Osteoblast (primary cell): ENCODE data around the gene MYPOP. TPM values are rescaled to one million over a fixed set of nuclear protein-coding genes. Genes with fewer than 3 reads are reported as not detected.

ENCODE experiments used
- DNase-seq: peaks from one replicate; pipeline ENCODE4 v3.0.0; 2011; ENCODE audit warnings: low spot score, mixed read lengths; ENCODE audit not compliant: insufficient read length; ENCODE audit errors: missing footprints
- H2AFZ ChIP-seq: 2 replicates; pipeline ENCODE4 v1.6.0; 2011; ENCODE audit warnings: mild to moderate bottlenecking, low read length
- H3K27ac ChIP-seq: 2 replicates; pipeline ENCODE4 v1.5.1; 2011; ENCODE audit warnings: mild to moderate bottlenecking, low read depth, low read length, moderate library complexity
- H3K27me3 ChIP-seq: 2 replicates; pipeline ENCODE4 v1.6.0; 2012; ENCODE audit warnings: mild to moderate bottlenecking, control low read depth, inconsistent platforms, low read length, moderate library complexity; ENCODE audit not compliant: insufficient read depth
- H3K36me3 ChIP-seq: 2 replicates; pipeline ENCODE4 v1.5.1; 2011; ENCODE audit warnings: mild to moderate bottlenecking, low read length, control low read depth, moderate library complexity; ENCODE audit not compliant: insufficient read depth
- H3K4me1 ChIP-seq: 2 replicates; pipeline ENCODE4 v1.5.1; 2011; ENCODE audit warnings: mild to moderate bottlenecking, low read length, control low read depth, moderate library complexity; ENCODE audit not compliant: insufficient read depth
- H3K4me2 ChIP-seq: 2 replicates; pipeline ENCODE4 v1.6.0; 2011; ENCODE audit warnings: mild to moderate bottlenecking, low read length; ENCODE audit not compliant: insufficient read depth
- H3K4me3 ChIP-seq: fragments of 200-600 bp; sonication (generic); 3 replicates; pipeline ENCODE4 v1.5.1; 2012; ENCODE audit warnings: mild to moderate bottlenecking, low read length, inconsistent platforms; ENCODE audit not compliant: insufficient read depth
- H3K79me2 ChIP-seq: 2 replicates; pipeline ENCODE4 v1.6.0; 2012; ENCODE audit warnings: mild to moderate bottlenecking, low read length, control low read depth, inconsistent platforms; ENCODE audit not compliant: insufficient read depth
- H3K9me3 ChIP-seq: 2 replicates; pipeline ENCODE4 v1.5.1; 2011; ENCODE audit warnings: low read depth, low read length, control low read depth
- H4K20me1 ChIP-seq: 2 replicates; pipeline ENCODE4 v1.6.0; 2012; ENCODE audit warnings: mild to moderate bottlenecking, low read length, control low read depth; ENCODE audit not compliant: insufficient read depth
- total RNA-seq: library from RNA; depleted of rRNA; stranded (reverse); fragments of >200 nt; gene quantifications from 2 replicates; pipeline ENCODE4 v1.2.3, GENCODE V29; 2012
- TF ChIP-seq, protein P1 (sequence below): IDR thresholded peaks from 2 replicates; pipeline ENCODE4 v1.5.1; 2011; ENCODE audit warnings: mild to moderate bottlenecking, low read depth, low read length, moderate library complexity; ENCODE audit errors: extremely low read depth

The MYPOP gene
- total RNA-seq, 1 donor = 3.3 TPM

DNA sequence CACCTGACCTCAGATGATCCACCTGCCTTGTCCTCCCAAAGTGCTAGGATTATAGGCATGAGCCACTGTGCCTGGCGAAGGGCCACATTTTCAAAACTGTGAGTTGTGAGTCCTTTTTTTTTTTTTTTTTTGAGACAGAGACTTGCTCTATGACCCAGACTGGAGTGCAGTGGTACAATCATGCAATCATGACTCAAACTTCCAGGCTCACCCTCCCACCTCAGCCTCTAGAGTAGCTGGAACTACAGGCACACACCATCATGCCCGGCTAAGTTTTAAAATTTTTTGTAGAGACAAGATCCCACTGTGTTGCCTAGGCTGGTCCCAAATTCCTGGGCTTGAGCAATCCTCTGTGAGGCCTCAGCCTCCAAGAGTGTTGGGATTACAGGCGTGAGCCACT lies 3.8 kb upstream of the MYPOP start:
- H3K4me3 ChIP-seq = no peak overlapping the region
- TF ChIP-seq, protein P1, sequence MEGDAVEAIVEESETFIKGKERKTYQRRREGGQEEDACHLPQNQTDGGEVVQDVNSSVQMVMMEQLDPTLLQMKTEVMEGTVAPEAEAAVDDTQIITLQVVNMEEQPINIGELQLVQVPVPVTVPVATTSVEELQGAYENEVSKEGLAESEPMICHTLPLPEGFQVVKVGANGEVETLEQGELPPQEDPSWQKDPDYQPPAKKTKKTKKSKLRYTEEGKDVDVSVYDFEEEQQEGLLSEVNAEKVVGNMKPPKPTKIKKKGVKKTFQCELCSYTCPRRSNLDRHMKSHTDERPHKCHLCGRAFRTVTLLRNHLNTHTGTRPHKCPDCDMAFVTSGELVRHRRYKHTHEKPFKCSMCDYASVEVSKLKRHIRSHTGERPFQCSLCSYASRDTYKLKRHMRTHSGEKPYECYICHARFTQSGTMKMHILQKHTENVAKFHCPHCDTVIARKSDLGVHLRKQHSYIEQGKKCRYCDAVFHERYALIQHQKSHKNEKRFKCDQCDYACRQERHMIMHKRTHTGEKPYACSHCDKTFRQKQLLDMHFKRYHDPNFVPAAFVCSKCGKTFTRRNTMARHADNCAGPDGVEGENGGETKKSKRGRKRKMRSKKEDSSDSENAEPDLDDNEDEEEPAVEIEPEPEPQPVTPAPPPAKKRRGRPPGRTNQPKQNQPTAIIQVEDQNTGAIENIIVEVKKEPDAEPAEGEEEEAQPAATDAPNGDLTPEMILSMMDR = no peak
- no peaks in the 10 kb centered on the region for H3K36me3 ChIP-seq
- H3K4me2 ChIP-seq = no peak overlapping the region
- DNase-seq = peak; percentile 15
- H3K27ac ChIP-seq = no peak overlapping the region
- peaks cover 2% of the 10 kb centered on the region for H3K27me3 ChIP-seq
- H3K9me3 ChIP-seq = no peaks in the 10 kb centered on the region
- H3K4me1 ChIP-seq = peaks cover under 1% of the 10 kb centered on the region
- H4K20me1 ChIP-seq = no peaks in the 10 kb centered on the region
- H2AFZ ChIP-seq = peak overlapping the region; percentile 50
- H3K79me2 ChIP-seq = peaks cover 7% of the 10 kb centered on the region

DNA sequence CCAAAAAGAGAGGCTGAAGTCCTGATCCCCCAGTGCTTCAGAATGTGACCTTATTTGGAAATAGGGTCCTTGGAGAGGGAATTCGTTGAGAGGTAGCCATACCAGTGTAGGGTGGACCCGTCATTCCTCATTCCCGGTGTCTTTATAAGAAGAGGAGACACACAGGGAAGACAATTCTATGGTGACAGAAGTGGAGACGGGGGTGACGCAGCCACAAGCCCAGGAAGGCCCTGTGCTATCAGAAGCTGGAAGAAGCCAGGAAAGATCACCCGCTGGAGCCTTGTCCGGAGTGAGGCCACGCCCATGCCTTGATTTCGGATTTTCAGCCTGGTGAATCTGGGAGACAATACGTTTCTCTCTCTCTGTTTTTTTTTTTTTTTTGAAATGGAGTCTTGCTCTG lies 2.6 kb upstream of the MYPOP start:
- TF ChIP-seq, protein P1 = no peak
- Histone ChIP-seq H3K79me2 (peaks cover 10% of the 10 kb centered on the region), H3K4me3 (no peak overlapping the region), H2AFZ (no peak overlapping the region), H3K27ac (no peak overlapping the region), H3K4me1 (peaks cover 5% of the 10 kb centered on the region), H3K27me3 (no peaks in the 10 kb centered on the region), H4K20me1 (peaks cover 9% of the 10 kb centered on the region), H3K36me3 (no peaks in the 10 kb centered on the region), H3K9me3 (no peaks in the 10 kb centered on the region), H3K4me2 (no peak overlapping the region)
- peak; percentile 8 for DNase-seq

DNA sequence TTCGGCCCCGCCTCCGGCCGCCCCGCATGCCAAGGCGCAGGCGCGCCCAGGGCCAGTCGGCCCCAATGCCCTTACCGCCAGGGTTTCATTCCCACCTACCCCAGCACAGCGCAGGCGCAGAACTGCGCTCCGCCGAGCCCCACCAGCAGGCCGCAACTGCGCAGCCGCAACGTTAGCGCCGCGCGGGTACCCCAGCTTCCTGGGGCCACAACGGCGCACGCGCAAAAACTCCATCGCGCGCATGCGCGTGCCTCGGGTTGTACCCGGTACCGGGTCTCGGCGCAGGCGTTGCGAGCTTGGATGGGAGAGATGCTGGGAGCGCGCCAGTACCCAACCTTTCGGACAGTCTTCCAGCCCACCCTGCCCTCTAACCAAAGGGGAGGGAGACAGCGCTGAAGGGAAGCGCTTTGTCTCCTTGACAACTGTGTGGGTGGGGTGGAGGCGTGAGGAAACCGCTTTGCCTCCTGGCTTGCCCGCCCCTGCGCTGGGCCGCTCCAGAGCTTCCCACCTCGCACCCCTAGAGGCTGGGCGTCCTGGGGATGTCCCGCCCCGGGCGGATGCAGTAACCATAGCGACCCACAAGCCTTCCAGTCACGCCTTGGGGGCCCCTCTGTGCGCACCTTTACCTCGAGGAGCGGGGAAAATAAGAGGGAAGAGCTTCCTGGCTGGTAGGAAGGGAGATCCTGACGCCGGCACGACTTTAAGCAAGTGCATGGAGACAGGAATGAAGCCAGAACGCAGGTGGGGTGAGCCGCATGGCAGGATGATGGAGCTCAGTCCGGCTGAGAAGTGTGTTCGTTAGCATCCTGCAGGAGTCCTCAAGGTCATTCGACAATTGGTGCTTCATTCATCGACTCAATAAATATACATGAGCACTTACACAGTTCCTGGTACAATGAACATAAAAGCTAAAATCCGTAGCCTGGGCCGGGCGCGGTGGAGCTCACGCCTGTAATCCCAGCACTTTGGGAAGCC lies 525 bp upstream of the MYPOP start:
- Histone ChIP-seq H3K4me1 (peaks cover 5% of the 10 kb centered on the region), H3K27me3 (no peaks in the 10 kb centered on the region), H2AFZ (peak overlapping the region; percentile 99), H3K4me2 (peak overlapping the region; percentile 95), H3K4me3 (peak overlapping the region; percentile 82), H3K9me3 (no peaks in the 10 kb centered on the region), H3K27ac (no peak overlapping the region), H3K36me3 (peaks cover 9% of the 10 kb centered on the region), H3K79me2 (peaks cover 10% of the 10 kb centered on the region), H4K20me1 (peaks cover 12% of the 10 kb centered on the region)
- peak; percentile 100 for DNase-seq
- TF ChIP-seq, protein P1 = no peak

DNA sequence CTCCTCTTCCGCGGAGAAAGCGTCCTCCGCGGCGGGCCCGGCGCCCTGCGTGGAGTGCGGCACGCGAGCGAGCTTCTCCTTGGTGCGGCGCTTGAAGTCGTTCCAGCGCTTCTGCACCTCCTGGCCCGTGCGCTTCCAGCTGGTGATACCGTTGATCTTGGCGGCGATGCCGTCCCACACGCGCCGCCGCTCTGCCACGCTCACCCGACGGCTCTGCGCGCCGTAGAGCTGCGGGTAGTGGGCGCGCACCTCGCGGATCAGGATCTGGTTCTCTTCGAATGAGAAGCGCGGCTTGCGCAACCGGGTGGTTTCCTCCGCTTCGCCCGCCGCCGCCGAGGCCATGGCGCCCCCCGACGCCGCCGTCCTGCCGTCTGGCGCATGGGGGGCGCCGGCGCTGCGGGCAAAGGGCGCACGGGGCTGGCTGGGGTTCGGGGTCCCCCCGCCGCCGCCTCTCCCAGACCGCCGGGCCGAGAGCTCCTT lies 941 bp downstream of the MYPOP start:
- Histone ChIP-seq H3K27ac (no peak overlapping the region), H3K4me1 (peaks cover 5% of the 10 kb centered on the region), H3K9me3 (no peaks in the 10 kb centered on the region), H2AFZ (peak overlapping the region; percentile 29), H3K4me2 (peak overlapping the region; percentile 95), H3K79me2 (peaks cover 10% of the 10 kb centered on the region), H3K27me3 (no peaks in the 10 kb centered on the region), H4K20me1 (peaks cover 12% of the 10 kb centered on the region), H3K4me3 (peak overlapping the region; percentile 82), H3K36me3 (peaks cover 9% of the 10 kb centered on the region)
- DNase-seq = peak; percentile 78
- TF ChIP-seq, protein P1 = no peak
